CD8-positive, alpha-beta memory T cell (primary cell): Measurements from ENCODE around the gene SLC4A11. TPM values are rescaled to one million over a fixed set of nuclear protein-coding genes. Genes with fewer than 3 reads are reported as not detected.
A peak's percentile ranks its signal among the peaks of the same experiment; 100 is the strongest.

Source experiments
- CTCF ChIA-PET: fragments of 350-600 bp; sonication (Branson Sonifier 250); formaldehyde crosslinking; loops from one replicate; lab custom pipeline; 2021; ENCODE audit warnings: antibody characterized with exemption; lab: Charles Lee
- POLR2A ChIA-PET: fragments of 350-600 bp; sonication (Branson Sonifier 250); formaldehyde crosslinking; loops from one replicate; lab custom pipeline; 2021; ENCODE audit warnings: antibody characterized with exemption; lab: Charles Lee
- DNase-seq, 5 donors: peaks; one replicate each; pipeline versions ENCODE4 v3.0.0 to v3.0.0-alpha.2; 2020 to 2022; ENCODE audit warnings: mixed read lengths in 1 of 5
- H3K27ac ChIP-seq: one replicate; pipeline ENCODE4 v1.7.0; 2013; ENCODE audit warnings: low read depth, mild to moderate bottlenecking, low read length, moderate library complexity
- H3K27me3 ChIP-seq: 2 replicates; pipeline ENCODE4 v1.7.0; 2013; ENCODE audit warnings: low read length, mild to moderate bottlenecking; ENCODE audit not compliant: insufficient read depth, poor library complexity, severe bottlenecking
- H3K36me3 ChIP-seq: 2 replicates; pipeline ENCODE4 v1.7.0; 2013; ENCODE audit warnings: mild to moderate bottlenecking, low read length, moderate library complexity; ENCODE audit not compliant: insufficient read depth
- H3K4me1 ChIP-seq: 2 replicates; pipeline ENCODE4 v1.7.0; 2013; ENCODE audit warnings: mild to moderate bottlenecking, low read length, moderate library complexity; ENCODE audit not compliant: insufficient read depth
- H3K4me3 ChIP-seq: 2 replicates; pipeline ENCODE4 v1.7.0; 2013; ENCODE audit warnings: mild to moderate bottlenecking, low read length
- H3K9me3 ChIP-seq: 2 replicates; pipeline ENCODE4 v1.7.0; 2013; ENCODE audit warnings: mild to moderate bottlenecking, low read length
- H3K27ac Mint-ChIP-seq, 8 donors: one replicate each; pipeline ENCODE4 v1.8.0; 2020 to 2021; ENCODE audit warnings: mixed read lengths in 8 of 8, mild to moderate bottlenecking in 6 of 8, inconsistent platforms in 3 of 8, moderate library complexity in 3 of 8
- H3K27me3 Mint-ChIP-seq, 2 donors: one replicate each; pipeline ENCODE4 v1.8.0; 2020 to 2021; ENCODE audit warnings: mixed read lengths in 2 of 2, mild to moderate bottlenecking in 1 of 2, moderate library complexity in 1 of 2
- H3K36me3 Mint-ChIP-seq, 3 donors: one replicate each; pipeline ENCODE4 v1.8.0; 2020 to 2021; ENCODE audit warnings: mixed read lengths in 3 of 3, inconsistent platforms in 1 of 3, mild to moderate bottlenecking in 1 of 3
- H3K4me1 Mint-ChIP-seq, 3 donors: one replicate each; pipeline ENCODE4 v1.8.0; 2020 to 2021; ENCODE audit warnings: mixed read lengths in 3 of 3, inconsistent platforms in 1 of 3, mild to moderate bottlenecking in 1 of 3
- H3K4me3 Mint-ChIP-seq, 7 donors: one replicate each; pipeline ENCODE4 v1.8.0; 2020 to 2021; ENCODE audit warnings: mixed read lengths in 7 of 7, mild to moderate bottlenecking in 6 of 7, moderate library complexity in 4 of 7, inconsistent platforms in 2 of 7
- H3K9me3 Mint-ChIP-seq, 5 donors: one replicate each; pipeline ENCODE4 v1.8.0; 2020 to 2022; ENCODE audit warnings: mixed read lengths in 5 of 5, mild to moderate bottlenecking in 3 of 5, moderate library complexity in 2 of 5, inconsistent platforms in 1 of 5
- polyA plus RNA-seq: library from polyadenylated mRNA; unstranded; fragments of 300-500 nt; fragmentation: Illumina TruSeq; gene quantifications from one replicate; pipeline ENCODE4 v1.2.3, GENCODE V29; 2021
- total RNA-seq, 2 experiments: library from RNA; stranded (reverse); gene quantifications; one replicate each; pipeline ENCODE4 v1.2.3, GENCODE V29; 2021

The SLC4A11 gene
- total and polyA plus RNA-seq, 3 experiments from 2014 or later = 0.46 to 3.5 (median 3.1) TPM

- Mint-ChIP-seq H3K27me3 (peaks cover 9 to 25% of the 10 kb centered on the region in 2 donors), H3K36me3 (peaks cover 0 to 26% (median 0%) of the 10 kb centered on the region in 3 donors), H3K4me1 (peaks cover 2 to 7% (median 6%) of the 10 kb centered on the region in 3 donors), H3K9me3 (no peaks in the 10 kb centered on the region), H3K4me3 (peak overlapping the region in 1 of 7 donors; percentile 26), H3K27ac (no peak overlapping the region)
- DNase-seq = peak in 1 of 5 donors; percentile 10
- no peak overlapping the region for H3K27ac ChIP-seq
- H3K36me3 ChIP-seq = no peaks in the 10 kb centered on the region
- ChIA-PET POLR2A (no interaction called here), CTCF (interaction anchor here (1.3 kb wide), 1 partner anchor 11 kb away, joined by 3 read pairs; no protein-coding TSS in a partner anchor)
- peaks cover 8% of the 10 kb centered on the region for H3K27me3 ChIP-seq
- H3K9me3 ChIP-seq = no peaks in the 10 kb centered on the region
- peaks cover 6% of the 10 kb centered on the region for H3K4me1 ChIP-seq
- H3K4me3 ChIP-seq = no peak overlapping the region
Measured at GRCh38 chr20:3250091-3250504, 11.1 kb upstream of the SLC4A11 start.

DNA sequence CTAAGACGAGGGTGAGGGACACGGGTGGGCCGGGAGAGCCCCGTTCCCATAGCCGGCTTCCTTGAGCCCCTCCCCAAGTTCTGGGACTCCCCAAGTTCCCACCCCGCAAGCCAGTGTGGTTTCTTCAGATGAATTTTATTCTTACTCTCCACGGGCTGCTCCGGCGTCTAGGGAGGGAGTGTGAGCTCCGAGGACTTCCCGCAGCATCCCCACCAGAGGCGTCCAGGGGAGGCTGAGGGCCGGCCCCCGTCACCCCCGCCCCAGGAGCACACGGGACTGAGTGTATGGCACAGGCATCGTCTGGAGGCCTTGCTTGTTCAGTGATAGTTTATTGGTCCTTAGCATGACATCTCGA, 10.0 kb upstream of the SLC4A11 start:
- Histone ChIP-seq H3K4me1 (peaks cover 6% of the 10 kb centered on the region), H3K9me3 (no peaks in the 10 kb centered on the region), H3K27me3 (peaks cover 8% of the 10 kb centered on the region), H3K4me3 (no peak overlapping the region), H3K36me3 (no peaks in the 10 kb centered on the region), H3K27ac (no peak overlapping the region)
- peaks cover 0 to 18% (median 0%) of the 10 kb centered on the region in 3 donors for H3K36me3 Mint-ChIP-seq
- DNase-seq = peak in 1 of 5 donors; percentile 23
- peaks cover 9 to 27% of the 10 kb centered on the region in 2 donors for H3K27me3 Mint-ChIP-seq
- no peaks in the 10 kb centered on the region for H3K9me3 Mint-ChIP-seq
- CTCF ChIA-PET = interaction anchor here (1.1 kb wide), 1 partner anchor 179 kb away, joined by 3 read pairs; no protein-coding TSS in a partner anchor
- POLR2A ChIA-PET = no interaction called here
- peaks cover 2 to 7% (median 6%) of the 10 kb centered on the region in 3 donors for H3K4me1 Mint-ChIP-seq
- H3K27ac Mint-ChIP-seq = no peak overlapping the region
- peak overlapping the region in 3 of 7 donors; percentile 28 to 48 (median 43) for H3K4me3 Mint-ChIP-seq

DNA sequence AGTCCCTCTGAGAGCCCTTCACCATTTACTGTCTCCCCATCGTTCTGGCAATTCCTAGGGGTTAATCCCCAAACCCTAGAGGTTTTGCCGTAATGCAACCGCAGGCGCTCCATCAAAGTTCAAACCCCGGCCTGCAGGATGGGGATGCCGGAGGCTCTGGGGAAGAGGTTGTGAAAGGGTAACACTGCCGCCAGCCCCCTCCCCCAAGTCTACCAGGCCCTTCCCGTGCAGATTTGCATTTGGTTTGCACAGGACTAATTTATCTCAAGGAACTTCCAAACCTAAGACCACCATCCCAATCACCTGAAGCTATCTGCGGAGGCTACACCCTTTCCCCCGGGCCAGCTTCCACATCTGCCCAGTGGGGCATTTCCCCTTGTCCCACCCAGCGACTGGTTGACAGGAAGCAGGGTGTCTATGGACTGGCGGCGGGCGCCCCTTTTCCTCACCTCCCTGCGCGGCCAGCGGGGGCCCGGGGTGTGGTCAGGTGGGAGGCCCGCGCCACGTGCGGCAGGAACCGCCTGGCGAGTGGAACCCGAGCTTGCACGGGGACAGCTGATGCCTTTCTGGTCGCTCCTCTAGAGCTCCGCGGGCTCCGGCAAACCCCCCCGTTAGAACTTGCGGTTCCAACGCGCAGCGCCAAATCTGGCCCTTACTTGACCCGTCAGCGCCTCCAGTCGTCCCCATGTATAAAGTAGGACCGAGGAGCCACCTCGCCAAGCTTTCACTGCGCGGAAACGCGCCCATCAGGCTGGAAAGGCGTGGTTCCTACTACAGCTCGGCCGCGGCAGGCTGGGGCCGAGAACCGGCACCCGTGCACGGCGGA, 9.4 kb upstream of the SLC4A11 start:
- no peak for DNase-seq
- H3K4me3 ChIP-seq = no peak overlapping the region

DNA sequence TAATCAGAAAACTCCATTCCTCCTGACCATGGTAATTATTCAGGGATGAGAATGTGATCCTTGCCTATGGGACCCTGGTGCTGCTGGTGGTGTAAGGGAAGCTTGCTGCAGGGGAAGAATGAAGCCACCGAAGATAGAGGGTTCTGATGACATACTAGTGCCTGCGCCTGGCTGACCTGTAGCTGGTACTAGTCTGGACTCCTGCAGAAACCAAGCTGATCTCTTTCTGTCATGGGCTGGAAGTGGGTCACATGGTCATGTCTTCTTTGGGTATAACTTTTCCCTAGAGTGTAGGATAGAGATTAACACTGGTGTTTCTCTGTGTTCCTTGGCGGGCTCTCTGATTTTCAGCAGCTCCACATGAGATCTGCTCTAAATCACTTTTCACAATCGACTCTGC, 8.6 kb upstream of the SLC4A11 start:
- Histone ChIP-seq H3K4me3 (no peak overlapping the region), H3K36me3 (no peaks in the 10 kb centered on the region), H3K27ac (no peak overlapping the region), H3K9me3 (no peaks in the 10 kb centered on the region), H3K27me3 (peaks cover 8% of the 10 kb centered on the region), H3K4me1 (peaks cover 6% of the 10 kb centered on the region)
- peaks cover 9 to 25% of the 10 kb centered on the region in 2 donors for H3K27me3 Mint-ChIP-seq
- peaks cover 2 to 7% (median 6%) of the 10 kb centered on the region in 3 donors for H3K4me1 Mint-ChIP-seq
- DNase-seq = no peak
- peak overlapping the region in 1 of 7 donors; percentile 70 for H3K4me3 Mint-ChIP-seq
- POLR2A ChIA-PET = interaction anchor here (0.7 kb wide), 1 partner anchor 90 kb away, joined by 8 read pairs; no protein-coding TSS in a partner anchor
- H3K9me3 Mint-ChIP-seq = no peaks in the 10 kb centered on the region
- CTCF ChIA-PET = no interaction called here
- no peak overlapping the region for H3K27ac Mint-ChIP-seq
- peaks cover 0 to 10% (median 0%) of the 10 kb centered on the region in 3 donors for H3K36me3 Mint-ChIP-seq

More for the DNA sequence above, 9.4 kb upstream of the SLC4A11 start:
- Mint-ChIP-seq H3K36me3 (peaks cover 0 to 14% (median 0%) of the 10 kb centered on the region in 3 donors), H3K4me3 (peak overlapping the region in 3 of 7 donors; percentile 28 to 48 (median 43)), H3K9me3 (no peaks in the 10 kb centered on the region), H3K4me1 (peaks cover 2 to 7% (median 6%) of the 10 kb centered on the region in 3 donors), H3K27ac (no peak overlapping the region), H3K27me3 (peaks cover 9 to 27% of the 10 kb centered on the region in 2 donors)
- H3K27me3 ChIP-seq = peaks cover 8% of the 10 kb centered on the region
- ChIA-PET CTCF (interaction anchor here (1.1 kb wide), 1 partner anchor 179 kb away, joined by 3 read pairs; no protein-coding TSS in a partner anchor), POLR2A (no interaction called here)
- H3K27ac ChIP-seq = no peak overlapping the region
- H3K36me3 ChIP-seq = no peaks in the 10 kb centered on the region
- no peaks in the 10 kb centered on the region for H3K9me3 ChIP-seq
- peaks cover 6% of the 10 kb centered on the region for H3K4me1 ChIP-seq

GRCh38 chr20:3246682-3247081, 7.7 kb upstream of the SLC4A11 start:
- CTCF ChIA-PET = no interaction called here
- H3K27ac Mint-ChIP-seq = no peak overlapping the region

DNA sequence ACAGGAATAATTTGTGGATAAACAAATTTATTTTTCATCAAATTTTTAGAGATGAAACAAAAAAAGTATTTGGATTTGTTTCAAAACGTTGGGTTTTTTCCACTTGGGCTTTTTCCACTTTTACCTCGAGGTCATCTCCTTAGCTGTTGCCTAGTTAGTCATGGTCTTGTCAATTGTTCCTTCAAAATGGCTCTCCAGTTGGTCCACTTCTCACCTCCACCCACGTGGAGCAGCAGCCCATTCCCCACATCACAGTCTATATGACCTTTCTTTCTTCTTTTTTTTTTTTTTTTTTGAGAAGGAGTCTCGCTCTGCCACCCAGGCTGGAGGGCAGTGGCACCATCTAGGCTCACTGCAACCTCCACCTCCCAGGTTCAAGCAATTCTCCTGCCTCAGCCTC, 6.7 kb upstream of the SLC4A11 start:
- no peaks in the 10 kb centered on the region for H3K36me3 Mint-ChIP-seq
- Histone ChIP-seq H3K27ac (no peak overlapping the region), H3K36me3 (no peaks in the 10 kb centered on the region), H3K27me3 (peaks cover 8% of the 10 kb centered on the region), H3K4me3 (no peak overlapping the region), H3K9me3 (no peaks in the 10 kb centered on the region), H3K4me1 (peaks cover 6% of the 10 kb centered on the region)
- no peak overlapping the region for H3K4me3 Mint-ChIP-seq
- H3K27ac Mint-ChIP-seq = no peak overlapping the region
- peaks cover 4 to 11% (median 7%) of the 10 kb centered on the region in 3 donors for H3K4me1 Mint-ChIP-seq
- ChIA-PET CTCF (no interaction called here), POLR2A (no interaction called here)
- H3K9me3 Mint-ChIP-seq = no peaks in the 10 kb centered on the region
- H3K27me3 Mint-ChIP-seq = peaks cover 8 to 24% of the 10 kb centered on the region in 2 donors
- DNase-seq = no peak

More at GRCh38 chr20:3246682-3247081, 7.7 kb upstream of the SLC4A11 start:
- no peak overlapping the region for H3K4me3 Mint-ChIP-seq
- DNase-seq = no peak
- peaks cover 2 to 7% (median 6%) of the 10 kb centered on the region in 3 donors for H3K4me1 Mint-ChIP-seq
- H3K27ac ChIP-seq = no peak overlapping the region
- POLR2A ChIA-PET = no interaction called here
- peaks cover 0 to 4% (median 0%) of the 10 kb centered on the region in 3 donors for H3K36me3 Mint-ChIP-seq
- no peaks in the 10 kb centered on the region for H3K36me3 ChIP-seq
- H3K27me3 Mint-ChIP-seq = peaks cover 8 to 22% of the 10 kb centered on the region in 2 donors
- H3K4me1 ChIP-seq = peaks cover 6% of the 10 kb centered on the region
- peaks cover 8% of the 10 kb centered on the region for H3K27me3 ChIP-seq
- no peaks in the 10 kb centered on the region for H3K9me3 Mint-ChIP-seq
- no peaks in the 10 kb centered on the region for H3K9me3 ChIP-seq
- H3K4me3 ChIP-seq = no peak overlapping the region

DNA sequence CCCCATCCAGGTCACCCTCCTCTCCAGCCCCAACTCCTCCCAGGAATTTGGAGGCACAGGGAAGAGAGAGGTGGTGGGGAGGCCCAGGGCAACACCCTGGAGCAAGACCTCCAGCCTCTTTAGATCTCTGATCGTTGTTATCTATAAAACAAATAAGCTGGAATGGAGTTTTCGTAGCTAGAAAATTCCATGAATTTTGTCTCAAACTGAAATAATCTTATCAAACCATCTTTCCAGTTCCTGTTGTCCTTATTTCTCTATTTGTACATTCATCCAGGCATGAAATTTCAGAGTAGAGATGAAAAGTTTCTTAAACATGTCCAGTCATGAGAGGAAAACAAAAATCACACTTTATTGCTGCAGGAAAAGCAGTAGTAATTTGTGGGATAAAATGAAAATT, 6.2 kb upstream of the SLC4A11 start:
- Mint-ChIP-seq H3K36me3 (no peaks in the 10 kb centered on the region), H3K4me1 (peaks cover 4 to 12% (median 6%) of the 10 kb centered on the region in 3 donors), H3K4me3 (no peak overlapping the region), H3K9me3 (no peaks in the 10 kb centered on the region), H3K27me3 (peaks cover 10 to 22% of the 10 kb centered on the region in 2 donors), H3K27ac (no peak overlapping the region)
- no peaks in the 10 kb centered on the region for H3K36me3 ChIP-seq
- H3K4me1 ChIP-seq = peaks cover 7% of the 10 kb centered on the region
- H3K27ac ChIP-seq = no peak overlapping the region
- H3K9me3 ChIP-seq = no peaks in the 10 kb centered on the region
- peaks cover 6% of the 10 kb centered on the region for H3K27me3 ChIP-seq
- DNase-seq = no peak
- ChIA-PET CTCF (no interaction called here), POLR2A (no interaction called here)
- H3K4me3 ChIP-seq = no peak overlapping the region

DNA sequence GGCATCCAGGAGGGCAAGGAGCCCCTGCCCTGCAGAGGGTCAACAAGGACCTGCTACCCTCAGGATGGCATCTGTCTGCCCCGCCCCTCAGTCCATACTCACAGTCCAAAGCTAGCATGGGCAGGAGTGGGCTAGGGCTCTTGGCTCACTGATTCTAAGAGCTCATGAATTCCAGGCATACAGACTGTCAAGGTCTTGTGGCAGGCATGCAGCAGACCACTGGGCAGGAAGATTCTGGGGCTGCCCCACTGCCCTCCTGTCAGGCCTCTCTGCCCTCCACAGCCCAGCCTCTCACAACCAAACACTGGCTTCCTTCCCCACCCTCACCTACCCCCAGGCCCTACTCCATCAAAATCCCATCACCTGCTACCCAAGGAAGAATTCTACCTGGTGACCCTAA, 5.6 kb upstream of the SLC4A11 start:
- H3K9me3 Mint-ChIP-seq = no peaks in the 10 kb centered on the region
- H3K27me3 Mint-ChIP-seq = peaks cover 12 to 22% of the 10 kb centered on the region in 2 donors
- CTCF ChIA-PET = no interaction called here

More for the DNA sequence above, 5.6 kb upstream of the SLC4A11 start:
- H3K36me3 ChIP-seq = no peaks in the 10 kb centered on the region
- Mint-ChIP-seq H3K4me3 (no peak overlapping the region), H3K27ac (peak overlapping the region in 1 of 8 donors; percentile 21), H3K4me1 (peaks cover 6 to 17% (median 8%) of the 10 kb centered on the region in 3 donors), H3K36me3 (peaks cover 0 to 1% (median 0%) of the 10 kb centered on the region in 3 donors)
- DNase-seq = no peak
- peaks cover 6% of the 10 kb centered on the region for H3K27me3 ChIP-seq
- POLR2A ChIA-PET = no interaction called here
- H3K9me3 ChIP-seq = no peaks in the 10 kb centered on the region
- no peak overlapping the region for H3K4me3 ChIP-seq
- no peak overlapping the region for H3K27ac ChIP-seq
- H3K4me1 ChIP-seq = peaks cover 10% of the 10 kb centered on the region
